Measurements from ENCODE around the gene PTPA.

DNA sequence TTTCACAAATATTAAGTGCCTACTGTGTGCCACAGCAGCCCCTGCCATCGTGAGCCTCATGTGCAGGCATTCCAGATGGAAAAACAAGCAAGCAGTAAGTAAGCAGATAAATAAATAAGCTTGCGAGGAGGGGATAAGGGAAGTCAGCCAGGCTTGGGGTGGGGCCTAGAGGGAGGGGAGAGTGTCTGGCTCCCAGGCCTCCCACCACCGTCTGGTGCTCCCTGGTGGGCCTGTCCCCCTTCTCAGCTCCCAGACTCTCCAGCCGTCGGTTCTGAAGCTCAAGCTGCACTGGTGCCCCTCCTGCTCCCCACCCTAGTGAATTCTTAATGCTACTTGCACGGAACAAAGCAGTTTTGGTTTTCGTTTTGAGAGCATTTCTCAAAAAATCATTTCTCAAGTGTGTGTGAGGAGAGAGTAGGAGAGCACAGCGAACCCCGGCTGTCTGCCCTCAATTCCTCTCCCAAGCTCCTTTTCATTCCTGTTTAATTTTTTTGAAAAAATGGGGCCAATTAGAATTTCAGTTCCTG lies 73.4 kb downstream of the PTPA start:
- TF ChIP-seq, protein P1, sequence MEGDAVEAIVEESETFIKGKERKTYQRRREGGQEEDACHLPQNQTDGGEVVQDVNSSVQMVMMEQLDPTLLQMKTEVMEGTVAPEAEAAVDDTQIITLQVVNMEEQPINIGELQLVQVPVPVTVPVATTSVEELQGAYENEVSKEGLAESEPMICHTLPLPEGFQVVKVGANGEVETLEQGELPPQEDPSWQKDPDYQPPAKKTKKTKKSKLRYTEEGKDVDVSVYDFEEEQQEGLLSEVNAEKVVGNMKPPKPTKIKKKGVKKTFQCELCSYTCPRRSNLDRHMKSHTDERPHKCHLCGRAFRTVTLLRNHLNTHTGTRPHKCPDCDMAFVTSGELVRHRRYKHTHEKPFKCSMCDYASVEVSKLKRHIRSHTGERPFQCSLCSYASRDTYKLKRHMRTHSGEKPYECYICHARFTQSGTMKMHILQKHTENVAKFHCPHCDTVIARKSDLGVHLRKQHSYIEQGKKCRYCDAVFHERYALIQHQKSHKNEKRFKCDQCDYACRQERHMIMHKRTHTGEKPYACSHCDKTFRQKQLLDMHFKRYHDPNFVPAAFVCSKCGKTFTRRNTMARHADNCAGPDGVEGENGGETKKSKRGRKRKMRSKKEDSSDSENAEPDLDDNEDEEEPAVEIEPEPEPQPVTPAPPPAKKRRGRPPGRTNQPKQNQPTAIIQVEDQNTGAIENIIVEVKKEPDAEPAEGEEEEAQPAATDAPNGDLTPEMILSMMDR (IDR thresholded peaks at IDR 0.05; ENCODE audit: borderline replicate concordance, extremely low read depth, low read length, poor library complexity, severe bottlenecking) = no peak
- no peak for TF ChIP-seq EZH2 (IDR thresholded peaks at IDR 0.05; ENCODE audit: borderline replicate concordance, low read depth, low read length, severe bottlenecking)

Measured in DND-41 (cell line).